GM12864 (cell line): ENCODE data around the gene ELF4.

ENCODE experiments used
- DNase-seq: peaks from one replicate; pipeline ENCODE4 v3.0.0-alpha.2; 2011; ENCODE audit warnings: low read depth
- H3K4me3 ChIP-seq: 2 replicates; pipeline ENCODE4 v1.5.1; 2011; ENCODE audit warnings: mild to moderate bottlenecking, low read depth, low read length, control low read depth
- TF ChIP-seq, protein P1 (sequence below): IDR thresholded peaks from 2 replicates; pipeline ENCODE4 v1.5.1; 2011; ENCODE audit warnings: low read depth, mild to moderate bottlenecking, moderate library complexity, low read length, control low read depth, inconsistent platforms; ENCODE audit errors: missing control alignments

The ELF4 gene

DNA sequence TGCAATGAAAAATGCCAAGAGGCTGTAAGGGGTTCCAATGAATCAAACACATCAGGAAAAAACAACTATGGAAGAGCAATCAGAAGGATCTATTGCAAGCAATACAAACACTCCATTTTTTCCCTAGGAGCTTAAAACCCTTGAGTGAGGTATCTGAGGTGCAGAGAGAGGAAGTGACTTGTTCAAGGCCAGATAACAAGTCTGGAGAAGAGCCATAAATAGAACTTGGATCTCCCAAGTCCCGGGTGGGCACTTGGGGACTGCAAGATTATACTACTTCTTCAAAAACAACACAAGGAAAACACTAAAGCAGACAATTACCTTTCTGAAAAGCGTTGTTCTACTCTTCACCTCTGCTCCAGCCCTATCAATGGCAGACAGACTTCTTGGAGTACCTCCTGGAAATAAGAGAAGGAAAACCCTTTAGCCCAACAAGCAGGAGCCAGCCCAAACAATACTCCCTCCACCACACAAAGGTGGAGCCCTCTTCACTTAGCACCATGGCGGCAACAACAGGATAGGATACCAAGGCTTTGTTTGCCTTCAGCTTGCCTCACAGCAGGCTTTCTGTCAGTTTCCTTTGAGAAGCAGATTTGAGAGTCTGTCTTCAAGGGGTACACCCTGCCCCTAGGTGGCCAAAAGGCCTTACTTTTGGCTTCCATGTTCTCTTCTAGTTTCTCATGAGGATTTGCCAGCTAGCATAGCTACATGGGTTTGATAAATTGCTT lies 29.3 kb upstream of the ELF4 start:
- TF ChIP-seq, protein P1, sequence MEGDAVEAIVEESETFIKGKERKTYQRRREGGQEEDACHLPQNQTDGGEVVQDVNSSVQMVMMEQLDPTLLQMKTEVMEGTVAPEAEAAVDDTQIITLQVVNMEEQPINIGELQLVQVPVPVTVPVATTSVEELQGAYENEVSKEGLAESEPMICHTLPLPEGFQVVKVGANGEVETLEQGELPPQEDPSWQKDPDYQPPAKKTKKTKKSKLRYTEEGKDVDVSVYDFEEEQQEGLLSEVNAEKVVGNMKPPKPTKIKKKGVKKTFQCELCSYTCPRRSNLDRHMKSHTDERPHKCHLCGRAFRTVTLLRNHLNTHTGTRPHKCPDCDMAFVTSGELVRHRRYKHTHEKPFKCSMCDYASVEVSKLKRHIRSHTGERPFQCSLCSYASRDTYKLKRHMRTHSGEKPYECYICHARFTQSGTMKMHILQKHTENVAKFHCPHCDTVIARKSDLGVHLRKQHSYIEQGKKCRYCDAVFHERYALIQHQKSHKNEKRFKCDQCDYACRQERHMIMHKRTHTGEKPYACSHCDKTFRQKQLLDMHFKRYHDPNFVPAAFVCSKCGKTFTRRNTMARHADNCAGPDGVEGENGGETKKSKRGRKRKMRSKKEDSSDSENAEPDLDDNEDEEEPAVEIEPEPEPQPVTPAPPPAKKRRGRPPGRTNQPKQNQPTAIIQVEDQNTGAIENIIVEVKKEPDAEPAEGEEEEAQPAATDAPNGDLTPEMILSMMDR = no peak
- no peak overlapping the region for H3K4me3 ChIP-seq
- DNase-seq = no peak

- no peak for DNase-seq
- no peak overlapping the region for H3K4me3 ChIP-seq
- TF ChIP-seq, protein P1 = no peak
Observed at GRCh38 chrX:130136961-130137360, 26.7 kb upstream of the ELF4 start.

- H3K4me3 ChIP-seq = no peak overlapping the region
- TF ChIP-seq, protein P1 = no peak
- no peak for DNase-seq
Observed at GRCh38 chrX:130136496-130136895, 26.2 kb upstream of the ELF4 start.

GRCh38 chrX:130130990-130131389 lies 20.7 kb upstream of the ELF4 start:
- TF ChIP-seq, protein P1 = no peak
- DNase-seq = no peak
- H3K4me3 ChIP-seq = no peak overlapping the region

- DNase-seq = no peak
- TF ChIP-seq, protein P1 = no peak
- H3K4me3 ChIP-seq = no peak overlapping the region
Observed at GRCh38 chrX:130125091-130125874, 15.0 kb upstream of the ELF4 start.

- DNase-seq = no peak
- H3K4me3 ChIP-seq = no peak overlapping the region
- TF ChIP-seq, protein P1 = no peak
Observed at GRCh38 chrX:130124577-130124976, 14.3 kb upstream of the ELF4 start.
